H1 (cell line): ENCODE results near the gene INO80C. TPM values are rescaled to one million over a fixed set of nuclear protein-coding genes. Genes with fewer than 3 reads are reported as not detected.

Experiments used
- CTCF ChIA-PET: fragments of 300-600 bp; sonication (Branson Sonifier 250); formaldehyde crosslinking; loops from one replicate; lab custom pipeline; 2021; ENCODE audit not compliant: partially characterized antibody; lab: Charles Lee
- POLR2A ChIA-PET: fragments of 300-600 bp; sonication (Branson Sonifier 250); formaldehyde crosslinking; loops from one replicate; lab custom pipeline; 2021; ENCODE audit warnings: inconsistent platforms; ENCODE audit not compliant: partially characterized antibody; lab: Charles Lee
- DNase-seq, 2 experiments: peaks; one replicate each; pipeline versions ENCODE4 v3.0.0 to v3.0.0-alpha.2; 2010 to 2022; ENCODE audit warnings: low spot score in 2 of 2, low read depth in 1 of 2, mixed read lengths in 1 of 2
- FAIRE-seq: peaks from 2 replicates; lab custom pipeline; 2011; peaks lifted over from hg19 to GRCh38; lab: Jason Lieb, UNC
- H2AFZ ChIP-seq: 2 replicates; pipeline ENCODE4 v1.8.1; 2012; ENCODE audit warnings: low read length, inconsistent platforms
- H2AK5ac ChIP-seq: 2 replicates; pipeline ENCODE4 v1.6.1; 2013; ENCODE audit warnings: low read depth, low read length
- H2BK120ac ChIP-seq: replicated peaks from 2 replicates; pipeline ENCODE3; 2013; ENCODE audit warnings: low read depth, low read length, inconsistent platforms
- H2BK12ac ChIP-seq: 2 replicates; pipeline ENCODE4 v1.6.1; 2013; ENCODE audit warnings: low read depth, low read length
- H2BK15ac ChIP-seq: 2 replicates; pipeline ENCODE4 v1.6.1; 2013; ENCODE audit warnings: low read length
- H2BK20ac ChIP-seq: 2 replicates; pipeline ENCODE4 v1.6.1; 2013; ENCODE audit warnings: low read length
- H2BK5ac ChIP-seq: 2 replicates; pipeline ENCODE4 v1.6.1; 2013; ENCODE audit warnings: low read depth, low read length
- H3K14ac ChIP-seq: 2 replicates; pipeline ENCODE4 v1.6.1; 2013; ENCODE audit warnings: inconsistent platforms; ENCODE audit not compliant: insufficient read length
- H3K18ac ChIP-seq: 2 replicates; pipeline ENCODE4 v1.6.1; 2013; ENCODE audit warnings: low read length; ENCODE audit errors: extremely low read depth
- H3K23ac ChIP-seq: 2 replicates; pipeline ENCODE4 v1.6.1; 2013; ENCODE audit warnings: inconsistent platforms; ENCODE audit not compliant: insufficient read length
- H3K23me2 ChIP-seq: 2 replicates; pipeline ENCODE4 v1.6.1; 2013; ENCODE audit warnings: low read depth, low read length
- H3K27ac ChIP-seq: 2 replicates; pipeline ENCODE4 v1.6.1; 2011; ENCODE audit warnings: low read depth, low read length, inconsistent platforms
- H3K27me3 ChIP-seq, 4 experiments: replicated peaks in 1 of 4; 1 replicate in 1 of 4; 2 replicates in 3 of 4; pipeline versions ENCODE4 v1.6.1 to v1.8.1; 2011 to 2013; ENCODE audit warnings: low read length in 3 of 4, mild to moderate bottlenecking in 3 of 4, inconsistent platforms in 2 of 4, mixed read lengths in 2 of 4, moderate library complexity in 1 of 4; ENCODE audit not compliant: control insufficient read depth in 3 of 4, insufficient read depth in 3 of 4; ENCODE audit errors: extremely low read depth in 1 of 4
- H3K36me3 ChIP-seq, 4 experiments: 2 replicates each; pipeline versions ENCODE4 v1.6.1 to v1.8.1; 2011 to 2013; ENCODE audit warnings: mild to moderate bottlenecking in 4 of 4, low read length in 3 of 4, moderate library complexity in 2 of 4, control low read depth in 1 of 4, inconsistent platforms in 1 of 4; ENCODE audit not compliant: insufficient read depth in 4 of 4, control insufficient read depth in 2 of 4
- H3K4ac ChIP-seq: replicated peaks from 2 replicates; pipeline ENCODE3; 2013; ENCODE audit warnings: low read length, low read depth, mixed read lengths, inconsistent platforms; ENCODE audit not compliant: insufficient read length
- H3K4me1 ChIP-seq, 4 experiments: replicated peaks in 1 of 4; 1 replicate in 1 of 4; 2 replicates in 3 of 4; pipeline versions ENCODE4 v1.6.1 to v1.8.1; 2011 to 2013; ENCODE audit warnings: low read length in 3 of 4, inconsistent platforms in 2 of 4, mixed read lengths in 1 of 4; ENCODE audit not compliant: insufficient read depth in 4 of 4, control insufficient read depth in 3 of 4
- H3K4me2 ChIP-seq, 2 experiments: 2 replicates each; pipeline versions ENCODE4 v1.6.1 to v1.8.1; 2011 to 2013; ENCODE audit warnings: low read depth in 2 of 2, low read length in 2 of 2, control low read depth in 1 of 2, inconsistent platforms in 1 of 2, mild to moderate bottlenecking in 1 of 2; ENCODE audit not compliant: insufficient read depth in 1 of 2
- H3K4me3 ChIP-seq, 4 experiments: fragments of 200-600, 300-600 bp in 1 of 4; sonication (generic), shearing (Covaris generic), sonication (Bioruptor Twin) in 1 of 4; 2 replicates each; pipeline versions ENCODE4 v1.5.1 to v1.8.1; 2011 to 2016; ENCODE audit warnings: low read length in 4 of 4, low read depth in 3 of 4, control low read depth in 2 of 4, inconsistent platforms in 2 of 4, mild to moderate bottlenecking in 2 of 4, mixed read lengths in 1 of 4, moderate library complexity in 1 of 4; ENCODE audit not compliant: insufficient read depth in 2 of 4; ENCODE audit errors: extremely low read depth in 1 of 4
- H3K56ac ChIP-seq: replicated peaks from 2 replicates; pipeline ENCODE3; 2013; ENCODE audit warnings: low read depth, mild to moderate bottlenecking, mixed read lengths, low read length, inconsistent platforms; ENCODE audit not compliant: insufficient read length
- H3K79me1 ChIP-seq: 2 replicates; pipeline ENCODE4 v1.6.1; 2013; ENCODE audit warnings: low read depth, low read length, control low read depth
- H3K79me2 ChIP-seq, 2 experiments: 2 replicates each; pipeline versions ENCODE4 v1.6.1 to v1.8.1; 2012 to 2013; ENCODE audit warnings: low read length in 2 of 2, mild to moderate bottlenecking in 2 of 2, inconsistent platforms in 1 of 2; ENCODE audit not compliant: insufficient read depth in 2 of 2, control insufficient read depth in 1 of 2
- H3K9ac ChIP-seq, 4 experiments: replicated peaks in 1 of 4; 1 replicate in 1 of 4; 2 replicates in 3 of 4; pipeline versions ENCODE4 v1.6.1 to v1.8.1; 2011 to 2013; ENCODE audit warnings: low read depth in 3 of 4, low read length in 3 of 4, control low read depth in 2 of 4, mild to moderate bottlenecking in 2 of 4, moderate library complexity in 2 of 4, inconsistent platforms in 1 of 4; ENCODE audit errors: extremely low read depth in 1 of 4
- H3K9me3 ChIP-seq, 2 experiments: 2 replicates each; pipeline versions ENCODE4 v1.6.1 to v1.8.1; 2012 to 2013; ENCODE audit warnings: mild to moderate bottlenecking in 2 of 2, moderate library complexity in 2 of 2, control low read depth in 1 of 2, inconsistent platforms in 1 of 2, low read depth in 1 of 2, low read length in 1 of 2, mixed read lengths in 1 of 2; ENCODE audit not compliant: insufficient read depth in 2 of 2
- H4K20me1 ChIP-seq, 2 experiments: replicated peaks in 1 of 2; 2 replicates each; pipeline versions ENCODE3 to v1.8.1; 2011 to 2013; ENCODE audit warnings: inconsistent platforms in 2 of 2, low read length in 2 of 2, mild to moderate bottlenecking in 1 of 2; ENCODE audit not compliant: insufficient read depth in 2 of 2, control insufficient read depth in 1 of 2
- H4K5ac ChIP-seq: 2 replicates; pipeline ENCODE4 v1.6.1; 2013; ENCODE audit warnings: low read length, low read depth, mixed read lengths, inconsistent platforms; ENCODE audit not compliant: insufficient read length
- H4K8ac ChIP-seq: 2 replicates; pipeline ENCODE4 v1.8.0; 2013; ENCODE audit warnings: mild to moderate bottlenecking, moderate library complexity, low read length, inconsistent platforms; ENCODE audit not compliant: insufficient read depth; ENCODE audit errors: extremely low read depth
- H4K91ac ChIP-seq: replicated peaks from 2 replicates; pipeline ENCODE3; 2013; ENCODE audit warnings: low read length, mixed read lengths, inconsistent platforms; ENCODE audit not compliant: insufficient read length
- CTBP2 ChIP-seq: IDR thresholded peaks from 2 replicates; pipeline ENCODE4 v1.7.0; 2011; ENCODE audit warnings: borderline replicate concordance, mild to moderate bottlenecking, moderate library complexity, mixed read lengths, low read length; ENCODE audit not compliant: insufficient read depth, insufficient read length
- NRF1 ChIP-seq: IDR thresholded peaks from 2 replicates; pipeline ENCODE4 v1.6.1; 2011; ENCODE audit warnings: mild to moderate bottlenecking, low read depth, low read length, improper control_type of control experiment
- PHF8 ChIP-seq: fragments of 200-600 bp; sonication (generic); conservative IDR thresholded peaks from 2 replicates; pipeline ENCODE4 v1.7.1; 2012; ENCODE audit warnings: low read depth, mild to moderate bottlenecking, inconsistent platforms, low read length, moderate library complexity
- RAD21 ChIP-seq, 2 experiments: IDR thresholded peaks in 1 of 2; conservative IDR thresholded peaks in 1 of 2; 2 replicates each; pipeline ENCODE4 v1.6.1; 2011; ENCODE audit warnings: low read depth in 2 of 2, low read length in 2 of 2, improper control_type of control experiment in 1 of 2, inconsistent platforms in 1 of 2, mild to moderate bottlenecking in 1 of 2, moderate library complexity in 1 of 2
- SAP30 ChIP-seq: fragments of 300-600 bp; sonication (generic); IDR thresholded peaks from 2 replicates; pipeline ENCODE4 v1.7.1; 2012; ENCODE audit warnings: low read length, moderate library complexity, mild to moderate bottlenecking, inconsistent platforms; ENCODE audit not compliant: insufficient read depth, insufficient replicate concordance
- SIN3A ChIP-seq, 2 experiments: IDR thresholded peaks in 1 of 2; conservative IDR thresholded peaks in 1 of 2; 2 replicates each; pipeline ENCODE4 v1.6.1; 2011 to 2012; ENCODE audit warnings: low read length in 2 of 2, improper control_type of control experiment in 1 of 2, low read depth in 1 of 2, mild to moderate bottlenecking in 1 of 2
- SP2 ChIP-seq: IDR thresholded peaks from 2 replicates; pipeline ENCODE4 v1.6.1; 2012; ENCODE audit warnings: mild to moderate bottlenecking, low read length, inconsistent platforms
- SRF ChIP-seq: IDR thresholded peaks from 2 replicates; pipeline ENCODE4 v1.6.1; 2011; ENCODE audit warnings: mild to moderate bottlenecking, low read depth, low read length, moderate library complexity
- YY1 ChIP-seq: IDR thresholded peaks from 2 replicates; pipeline ENCODE4 v1.6.1; 2011; ENCODE audit warnings: low read depth, mild to moderate bottlenecking, low read length
- WGBS, 2 experiments: shearing (Covaris generic) in 1 of 2; methylation state at CpG; one replicate each; pipeline versions ENCODE4 v1.1.6 to v1.1.7; 2013 to 2015; ENCODE audit warnings: low lambda C conversion rate in 2 of 2, mixed read lengths in 2 of 2, inconsistent platforms in 1 of 2, low coverage in 1 of 2, missing lambda C conversion rate in 1 of 2; ENCODE audit not compliant: insufficient replicate concordance in 2 of 2, insufficient coverage in 1 of 2, insufficient read length in 1 of 2; ENCODE audit errors: extremely low coverage in 1 of 2, missing lambda C conversion rate in 1 of 2; 5-methylcytosine and 5-hydroxymethylcytosine counted together
- polyA plus RNA-seq, 7 experiments: library from polyadenylated mRNA; depleted of rRNA in 3 of 7; stranded (reverse) in 5 of 7; unstranded in 2 of 7; fragments of >200 nt in 5 of 7; fragments of 200-250 nt in 2 of 7; gene quantifications; 1 replicate in 5 of 7; 2 replicates in 1 of 7; 4 replicates in 1 of 7; pipeline versions ENCODE4 v1.2.1 to v1.2.3, GENCODE V29; 2011 to 2013; ENCODE audit warnings: missing spikeins in 2 of 7, mixed read lengths in 2 of 7
- total RNA-seq: library from RNA; stranded (reverse); fragmentation: NEBNext Ultra II Directional; extraction: Animal tissue kit (Norgen Biotek cat#: 25700); gene quantifications from 2 replicates; pipeline ENCODE4 v1.2.1, GENCODE V29; 2021

INO80C gene
- total and polyA plus RNA-seq, 2 of the 8 experiments (the other 6 are each of a cell fraction or from before 2014, with no cell fraction given), result 30.1 to 48.9 TPM

- peak overlapping the region; percentile 12 for H4K91ac ChIP-seq
- H2BK20ac ChIP-seq, result 0 out of 2 replicates have a peak overlapping the region, but pooled peaks have one; percentile 82
- POLR2A ChIA-PET, result interaction anchor here (1.0 to 1.8 kb wide), 6 partner anchors 8 to 89 kb away, joined by 3 to 8 read pairs (median 3); no protein-coding TSS in a partner anchor
- H3K4me3 ChIP-seq, result peak overlapping the region in 1 of 4 experiments; percentile 28; a peak in 2 of 8 replicates
- no peak overlapping the region for H2BK120ac ChIP-seq
- H2BK15ac ChIP-seq, result peak overlapping the region; percentile 84; the same call in 1 of the 2 replicates
- H2AFZ ChIP-seq, result no peak overlapping the region
- H3K9ac ChIP-seq, result 0 out of 7 replicates have a peak overlapping the region, but pooled peaks of 2 of the 4 experiments have one; percentile 26 to 38
- no peaks in the 10 kb centered on the region for H3K9me3 ChIP-seq
- H4K20me1 ChIP-seq, result no peaks in the 10 kb centered on the region
- H3K79me1 ChIP-seq, result peaks cover 7% of the 10 kb centered on the region; the same call in 1 of the 2 replicates
- peaks cover 12 to 33% (median 31%) of the 10 kb centered on the region in 4 experiments for H3K4me1 ChIP-seq
- peak overlapping the region; percentile 83; the same call in 1 of the 2 replicates for H2BK5ac ChIP-seq
- H3K23me2 ChIP-seq, result 0 out of 2 replicates have a peak, but pooled peaks cover 1% of the 10 kb centered on the region
- no peaks in the 10 kb centered on the region for H3K36me3 ChIP-seq
- WGBS, 2 experiments, result 45% methylated on average over 10 of the region's 10 CpGs; no CpG with 5 or more reads in 1 of the 2 experiments
- H4K8ac ChIP-seq, result no peak overlapping the region
- peak overlapping the region; percentile 84 for H2BK12ac ChIP-seq
- peak overlapping the region; percentile 59 to 60 for H3K4me2 ChIP-seq
- peak overlapping the region; percentile 38; the same call in 1 of the 2 replicates for H3K27ac ChIP-seq
- peaks cover 0 to 86% of the 10 kb centered on the region in 2 experiments; a peak in 3 of 4 replicates for H3K79me2 ChIP-seq
- peak overlapping the region; percentile 82 for H2AK5ac ChIP-seq
- FAIRE-seq (no peak), DNase-seq (peak in 1 of 2 experiments; percentile 58)
- H3K18ac ChIP-seq, result peak overlapping the region; percentile 9; the same call in 1 of the 2 replicates
- CTCF ChIA-PET, result interaction anchor here (1.0 to 2.2 kb wide), 4 partner anchors 11 to 104 kb away, joined by 3 to 8 read pairs (median 3); no protein-coding TSS in a partner anchor
- H3K27me3 ChIP-seq, result no peaks in the 10 kb centered on the region
- no peak overlapping the region for H3K56ac ChIP-seq
- H3K4ac ChIP-seq, result no peak overlapping the region
- H4K5ac ChIP-seq, result no peak overlapping the region
- no peak overlapping the region for H3K14ac ChIP-seq
- no peak overlapping the region for H3K23ac ChIP-seq
- TF ChIP-seq SRF (no peak), PHF8 (no peak), SAP30 (no peak), SIN3A (conservative IDR thresholded peaks at IDR 0.05 in 1 of 2, IDR thresholded peaks at IDR 0.05 in 1 of 2; ENCODE audit: low read depth in 1 of 2, low read length in 2 of 2) (no peak), SP2 (no peak), NRF1 (no peak), YY1 (no peak), CTBP2 (no peak), RAD21 (IDR thresholded peaks at IDR 0.05 in 1 of 2, conservative IDR thresholded peaks at IDR 0.05 in 1 of 2; ENCODE audit: low read depth in 2 of 2, low read length in 2 of 2) (no peak)
Observed at GRCh38 chr18:35490894-35491699, 6.7 kb downstream of the INO80C start.
